CD4-positive, alpha-beta T cell treated with Interferon gamma for 1 hour (primary cell): Measurements from ENCODE around the gene TRAK2.

Source experiments
- DNase-seq: peaks from one replicate; pipeline ENCODE4 v3.0.0-alpha.2; 2020

TRAK2 gene

DNA sequence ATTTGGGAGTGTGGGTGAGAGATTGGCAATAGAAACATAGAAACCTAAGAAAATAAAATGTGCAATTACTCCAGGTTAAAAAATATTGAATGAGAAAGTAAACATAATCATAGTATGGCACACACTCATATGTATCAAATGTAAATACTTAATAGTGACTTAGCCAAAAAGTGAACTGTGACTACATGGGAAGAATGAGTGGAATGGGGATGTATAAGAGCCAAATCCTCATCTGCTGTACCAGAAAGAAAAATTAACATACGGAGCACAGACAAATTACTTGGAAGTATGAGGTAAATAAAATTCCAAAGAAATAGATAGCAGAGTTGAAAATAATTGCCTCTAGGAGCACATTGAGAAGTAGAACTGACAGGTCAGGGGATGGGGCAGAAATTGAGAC, 98.1 kb downstream of the TRAK2 start:
- no peak for DNase-seq

DNA sequence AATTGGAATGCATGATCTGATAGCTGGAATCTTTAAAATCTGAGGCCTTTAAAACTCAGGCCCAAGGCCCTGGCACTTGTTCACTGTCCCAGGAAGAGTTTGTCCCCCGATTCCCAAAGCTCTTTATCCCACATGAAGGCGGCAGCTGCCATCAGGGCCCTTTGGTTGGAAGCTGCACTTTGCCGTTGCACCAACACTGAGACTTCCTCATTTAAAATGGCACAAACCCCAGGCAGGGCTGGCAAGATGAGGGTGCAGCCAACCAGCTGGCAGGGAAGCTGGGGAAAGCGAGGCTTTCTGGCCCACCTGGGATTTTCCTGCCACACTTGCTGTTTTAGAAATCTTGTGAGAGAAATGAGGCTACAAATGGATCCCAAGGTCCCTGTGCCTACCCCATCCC, 100.4 kb downstream of the TRAK2 start:
- no peak for DNase-seq

DNA sequence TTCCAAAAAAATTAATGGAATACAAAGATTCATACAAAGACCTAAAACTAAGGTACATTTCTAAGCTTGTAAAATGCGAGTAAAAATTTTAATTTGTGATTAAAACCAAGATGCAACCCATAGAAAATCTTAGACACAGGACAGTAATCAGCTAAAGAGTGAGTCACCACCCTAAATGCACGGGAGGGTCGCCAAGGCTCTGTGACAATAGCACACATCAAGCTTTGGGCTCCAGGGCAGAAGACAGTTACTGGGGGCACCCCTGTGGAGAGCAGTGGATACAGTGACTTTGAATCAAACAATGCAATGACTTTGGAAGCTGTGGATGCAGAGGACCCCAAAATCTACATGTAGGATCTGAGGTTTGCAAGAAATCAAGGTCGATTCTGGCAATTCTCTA, 101.7 kb downstream of the TRAK2 start:
- no peak for DNase-seq

DNA sequence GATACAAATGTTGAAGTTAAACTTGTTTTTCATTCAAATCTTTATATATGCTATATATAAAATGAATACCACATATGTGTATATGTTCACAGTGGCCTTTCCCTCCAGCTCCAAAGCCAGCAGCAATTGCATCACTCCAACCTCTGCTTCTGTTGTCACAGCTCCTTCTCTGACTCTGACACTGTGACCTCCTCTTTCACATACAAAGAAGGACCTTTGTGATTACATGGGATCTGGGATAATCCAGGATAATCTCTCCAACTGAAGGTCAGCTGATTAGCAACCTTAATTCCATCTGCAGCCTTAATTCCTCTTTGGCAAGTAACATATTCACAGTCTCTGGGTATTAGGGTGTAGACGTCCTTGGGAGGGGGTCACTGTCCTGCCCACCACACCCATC, 102.5 kb downstream of the TRAK2 start:
- DNase-seq, result no peak

DNA sequence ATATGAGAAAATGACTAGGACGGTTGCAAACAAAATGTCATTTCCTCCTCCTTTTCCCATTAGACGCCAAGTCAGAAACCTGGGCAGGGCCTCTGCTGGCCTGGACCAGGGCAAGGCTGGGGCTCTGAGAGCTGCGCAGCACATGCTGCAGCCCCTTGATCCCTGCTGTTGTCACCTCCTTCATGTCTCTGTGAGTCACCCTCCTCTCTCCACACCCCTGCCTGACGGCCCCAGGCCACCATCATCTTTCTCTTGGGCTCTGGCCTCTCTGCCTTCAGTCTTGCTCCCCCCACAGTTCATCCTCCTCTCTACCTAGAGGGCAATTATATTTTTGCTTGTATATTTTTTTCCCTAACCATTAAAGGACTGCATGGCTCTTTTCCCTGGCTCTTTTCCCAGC, 104.1 kb downstream of the TRAK2 start:
- DNase-seq, result no peak

DNA sequence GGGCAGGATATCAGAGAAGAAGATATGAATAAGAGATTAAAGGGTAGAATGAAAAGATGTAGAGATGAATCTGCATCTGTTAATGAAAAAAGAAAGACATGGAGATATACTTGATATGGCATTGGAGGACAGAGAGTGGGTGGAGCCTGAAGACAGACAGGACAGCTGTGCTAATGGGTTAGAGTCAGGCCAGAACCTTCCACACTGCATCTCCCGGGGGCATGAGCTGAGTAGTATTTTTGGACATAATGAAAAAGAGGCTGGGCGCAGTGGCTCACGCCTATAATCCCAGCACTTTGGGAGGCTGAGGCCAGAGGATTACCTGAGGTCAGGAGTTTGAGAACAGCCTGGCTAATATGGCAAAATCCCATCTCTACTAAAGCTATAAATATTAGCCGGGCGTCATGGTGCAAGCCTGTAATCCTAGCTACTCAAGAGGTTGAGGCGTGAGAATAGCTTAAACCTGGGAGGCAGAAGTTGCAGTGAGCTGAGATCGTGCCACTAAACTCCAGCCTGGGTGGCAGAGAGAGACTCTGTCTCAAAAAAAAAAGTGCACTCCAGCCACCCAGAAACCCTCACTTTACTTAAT, 105.5 kb downstream of the TRAK2 start:
- DNase-seq, result no peak

DNA sequence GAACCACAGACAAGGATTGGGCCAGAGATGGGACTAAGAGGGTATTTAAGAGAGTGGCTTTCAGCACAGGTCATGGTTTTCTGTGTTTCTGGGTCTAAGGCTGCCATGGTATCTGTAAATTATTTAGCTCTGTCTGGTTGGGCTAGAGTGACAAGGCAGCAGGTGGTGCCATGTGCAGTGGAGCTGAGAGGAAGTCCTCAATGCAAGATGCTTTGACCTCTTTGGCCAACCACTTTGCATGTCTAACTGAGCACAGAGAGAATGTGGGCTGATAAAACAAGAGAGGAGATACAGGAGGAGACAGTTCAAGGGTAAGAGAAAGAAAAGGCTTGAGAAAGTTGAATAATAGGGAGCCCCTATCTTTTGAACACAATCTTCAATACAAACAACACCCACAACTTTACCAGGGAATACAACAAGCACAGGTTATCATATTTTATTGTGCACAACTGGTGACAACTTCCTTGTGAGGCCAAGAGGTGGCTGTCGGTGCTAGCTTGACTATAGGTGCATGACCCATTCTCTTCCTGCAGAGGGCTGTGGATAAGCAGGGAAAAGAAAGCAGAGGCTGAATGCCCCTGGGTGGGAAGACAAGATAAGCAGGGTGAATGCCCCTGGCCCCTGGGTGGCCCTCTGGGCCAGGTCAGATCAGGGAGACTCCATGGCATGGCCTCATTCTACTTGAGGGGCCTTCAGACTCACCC, 106.4 kb downstream of the TRAK2 start:
- DNase-seq, result no peak

DNA sequence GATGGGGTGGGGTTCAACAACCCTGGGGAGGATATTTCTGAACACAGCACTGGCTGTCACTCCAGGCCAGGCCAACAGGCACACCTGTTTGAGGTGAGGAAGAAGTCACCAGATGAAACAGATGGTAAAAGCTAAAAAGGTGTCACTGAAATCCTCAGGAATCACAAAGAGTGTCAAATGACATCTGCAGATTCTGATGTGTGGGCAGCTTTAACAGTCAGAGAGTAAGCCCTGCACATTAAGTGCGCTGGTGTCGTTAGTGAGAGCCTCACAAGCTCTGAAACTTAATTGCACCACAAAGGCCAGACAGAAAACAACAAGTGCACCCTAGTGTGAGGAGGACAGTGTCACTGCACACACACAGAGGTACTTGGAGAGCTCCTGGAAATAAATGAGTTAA, 107.7 kb downstream of the TRAK2 start:
- no peak for DNase-seq

DNA sequence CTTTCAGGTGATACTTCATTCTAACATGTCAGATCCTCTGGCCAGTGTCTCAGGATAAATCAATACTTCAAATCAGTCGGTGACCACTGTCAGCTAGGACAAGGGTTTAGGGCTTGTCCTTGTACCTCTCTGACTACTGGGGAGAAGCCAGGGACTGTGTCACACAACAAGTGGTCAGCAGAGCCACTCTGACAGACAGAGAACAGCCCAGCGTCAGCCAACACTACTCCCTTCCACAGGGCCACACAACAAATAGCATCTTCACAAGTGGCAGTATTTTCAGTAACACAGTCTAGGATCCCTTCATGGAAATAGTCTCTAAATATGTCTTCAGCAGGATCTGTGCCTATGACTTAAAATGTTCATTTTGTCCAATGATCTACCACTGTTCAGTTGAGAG, 108.3 kb downstream of the TRAK2 start:
- DNase-seq, result no peak

DNA sequence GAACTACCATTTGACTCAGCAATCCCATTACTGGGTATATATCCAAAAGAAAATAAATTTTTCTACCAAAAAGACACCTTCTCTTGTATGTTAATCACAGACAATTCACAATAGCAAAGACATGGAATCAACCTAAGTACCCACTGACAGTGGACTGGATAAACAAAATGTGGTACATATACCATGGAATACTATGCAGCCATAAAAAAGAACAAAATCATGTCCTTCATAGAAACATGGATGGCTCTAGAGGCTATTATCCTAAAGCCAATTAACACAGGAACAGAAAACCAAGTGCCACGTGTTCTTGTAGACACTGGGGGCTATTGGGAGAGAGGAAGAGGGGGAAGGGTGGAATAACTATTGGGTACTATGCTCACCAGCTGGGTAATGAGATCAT, 121.8 kb downstream of the TRAK2 start:
- no peak for DNase-seq

DNA sequence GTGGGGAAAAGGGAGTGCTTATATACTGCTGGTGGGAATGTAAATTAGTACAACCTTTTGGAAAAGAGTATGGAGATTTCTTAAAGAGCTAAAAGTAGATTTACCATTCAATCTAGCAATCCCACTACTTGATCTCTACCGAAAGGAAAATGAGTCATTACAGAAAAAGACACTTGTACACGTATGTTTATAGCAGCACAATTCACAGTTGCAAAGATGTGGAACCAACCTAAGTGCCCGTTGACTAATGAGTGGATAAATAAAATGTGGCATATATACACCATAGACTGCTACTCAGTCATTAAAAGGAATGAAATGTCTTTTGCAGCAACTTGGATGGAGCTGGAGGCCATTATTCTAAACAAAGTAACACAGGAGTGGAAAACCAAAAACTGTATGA, 123.6 kb downstream of the TRAK2 start:
- DNase-seq, result no peak
